GM21723 (cell line): ENCODE results near the gene GNAQ.

Source experiments
- ATAC-seq: cut with Tn5 transposase; IDR thresholded peaks from one replicate; pipeline ENCODE4 v1.9.1; 2021; ENCODE audit warnings: mild to moderate bottlenecking, moderate library complexity; ENCODE audit not compliant: unreplicated experiment

The GNAQ gene

DNA sequence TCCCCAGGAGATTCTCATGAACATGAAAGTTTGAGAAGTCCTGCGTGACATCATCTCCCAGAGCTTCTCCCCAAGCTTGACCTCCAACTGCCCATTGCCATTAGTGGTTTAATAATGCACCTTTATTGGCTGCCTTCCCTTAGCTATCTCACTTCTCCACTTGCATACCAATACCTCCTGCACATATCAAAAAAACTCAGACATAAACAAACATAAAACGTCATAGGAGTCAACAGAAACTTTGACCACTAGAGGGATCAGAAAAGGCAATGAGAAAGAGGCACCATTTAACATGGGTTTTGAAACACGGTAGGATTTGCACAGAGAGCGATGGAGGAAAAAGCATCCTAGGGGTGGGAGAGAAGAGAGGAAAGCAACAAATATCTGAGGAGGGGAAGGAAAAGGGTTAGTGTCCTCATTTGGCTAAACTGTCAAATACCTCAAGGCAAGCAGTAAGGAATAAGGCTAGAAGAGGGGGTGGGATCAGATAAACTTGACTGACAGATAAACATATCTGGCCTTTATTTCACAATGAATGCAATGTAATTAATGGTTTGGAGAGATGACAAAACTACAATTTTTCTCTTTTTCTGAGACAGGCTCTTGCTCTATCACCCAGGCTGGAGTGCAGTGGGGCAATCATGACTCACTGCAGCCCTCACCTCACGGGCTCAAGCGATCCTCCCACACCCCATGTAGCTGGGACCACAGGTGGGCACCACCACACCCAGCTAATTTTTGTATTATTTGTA, 27.0 kb downstream of the GNAQ start:
- no peak for ATAC-seq

GRCh38 chr9:78003730-78004129, 27.9 kb downstream of the GNAQ start:
- ATAC-seq: no peak

DNA sequence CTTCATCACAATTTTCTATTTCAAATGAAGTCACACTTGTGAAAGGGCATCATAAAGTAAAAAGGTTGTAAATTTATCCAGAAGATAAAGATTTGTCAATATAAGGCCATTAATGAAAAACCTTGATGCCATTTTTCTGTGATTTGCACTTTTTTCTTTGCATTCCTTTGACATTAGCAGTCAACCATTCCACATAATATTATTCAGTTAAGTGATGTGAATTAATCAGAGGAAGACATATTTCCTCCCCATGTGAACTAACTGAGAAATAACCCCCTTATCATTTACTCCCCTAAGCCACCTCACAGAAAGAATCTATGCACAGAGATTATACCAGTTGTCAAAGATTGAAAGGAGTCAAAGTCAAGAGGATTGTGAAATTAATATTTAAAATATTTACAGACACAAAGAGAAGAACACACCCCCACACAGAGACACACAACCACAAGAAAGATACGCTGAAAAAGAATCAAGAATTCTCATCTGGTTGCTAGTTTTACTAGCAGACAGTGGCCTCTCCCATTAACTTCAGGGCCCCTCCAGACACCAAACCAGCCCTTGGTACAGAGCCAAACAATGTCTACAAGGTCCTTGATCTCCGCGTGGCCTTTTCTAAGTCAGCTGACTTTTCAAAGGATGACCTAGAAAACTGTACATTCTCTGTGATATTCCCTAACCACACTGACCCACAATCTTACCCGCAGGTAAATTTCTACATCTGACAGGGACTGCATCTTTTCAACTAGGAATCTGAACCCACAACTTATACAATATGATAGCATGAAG, 29.5 kb downstream of the GNAQ start:
- no peak for ATAC-seq

DNA sequence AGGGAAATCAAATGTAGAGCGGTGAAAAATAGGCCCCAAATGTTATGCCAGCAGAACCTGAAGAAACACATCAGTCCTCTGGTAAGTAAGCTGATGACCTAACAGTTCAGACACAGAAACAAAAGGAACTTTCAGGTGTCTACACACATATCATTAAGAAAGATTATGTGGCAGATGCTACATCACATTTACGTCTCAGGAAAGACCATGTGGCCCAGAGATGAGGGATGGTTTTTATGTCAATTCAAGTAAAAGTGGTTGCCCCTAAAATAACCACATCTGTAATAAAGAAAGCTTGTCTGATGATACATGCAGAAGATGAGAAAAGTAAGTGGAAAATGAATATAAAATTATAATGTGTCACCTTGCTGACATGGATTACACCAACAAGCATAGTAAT, 31.4 kb downstream of the GNAQ start:
- no peak for ATAC-seq

DNA sequence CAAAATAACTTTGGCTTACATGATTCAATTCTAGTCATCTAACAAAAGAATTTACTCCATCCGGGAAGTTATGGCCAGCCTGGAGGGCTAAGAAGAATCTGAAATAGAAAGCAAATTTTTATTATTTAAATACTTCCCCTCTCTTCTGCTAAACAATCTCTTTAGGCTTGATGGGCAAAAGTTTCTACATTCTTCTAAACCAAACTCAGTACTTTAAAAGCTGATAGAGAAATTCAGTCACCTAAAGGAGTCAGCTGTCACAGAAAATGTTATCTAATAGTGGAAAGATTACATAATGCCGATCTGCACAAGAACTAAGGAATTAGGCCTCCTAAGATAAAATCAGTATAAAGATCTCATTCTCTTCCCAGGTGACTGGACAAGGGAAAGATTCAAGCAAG, 32.4 kb downstream of the GNAQ start:
- ATAC-seq: no peak

GRCh38 chr9:77997611-77998284, 33.9 kb downstream of the GNAQ start:
- ATAC-seq: no peak

DNA sequence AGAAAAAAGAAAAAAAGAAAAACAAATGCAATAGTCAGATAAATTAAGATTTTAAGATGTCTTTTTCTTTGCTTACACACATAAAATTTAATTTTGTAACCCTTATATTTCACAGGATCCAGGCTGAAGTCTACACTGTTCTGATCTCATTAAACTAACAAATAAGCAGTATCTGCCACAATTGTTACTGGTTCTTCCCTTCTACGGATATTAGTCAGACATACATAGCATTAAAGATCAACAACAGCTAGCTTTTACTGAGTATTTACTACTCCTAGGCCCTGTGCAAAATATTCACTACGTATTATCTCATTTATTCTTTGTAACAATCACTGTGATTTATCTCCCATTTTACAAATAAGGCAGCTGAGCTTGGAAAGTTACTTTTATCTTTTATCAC, 34.9 kb downstream of the GNAQ start:
- ATAC-seq: no peak

- no peak for ATAC-seq
These were observed 40.4 kb downstream of the GNAQ start for GRCh38 chr9:77991191-77991590.

DNA sequence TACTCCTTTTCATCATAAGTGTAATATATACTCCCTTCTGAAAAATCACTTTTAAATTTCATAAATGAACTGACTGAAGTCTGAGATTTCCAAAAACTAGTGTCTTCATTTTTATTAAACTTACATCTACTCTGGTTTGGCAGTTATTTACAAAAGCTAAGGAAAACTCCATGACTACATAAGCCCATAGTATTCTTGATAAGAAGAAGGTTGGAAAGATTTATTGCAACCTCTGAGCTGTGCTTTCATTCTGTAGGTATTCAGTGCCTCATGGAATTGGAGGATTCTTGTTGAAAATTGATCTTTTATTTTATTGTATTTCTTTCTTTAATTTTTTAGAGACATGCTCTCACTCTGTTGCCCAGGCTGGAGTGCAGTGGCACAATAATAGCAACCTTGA, 41.7 kb downstream of the GNAQ start:
- no peak for ATAC-seq

DNA sequence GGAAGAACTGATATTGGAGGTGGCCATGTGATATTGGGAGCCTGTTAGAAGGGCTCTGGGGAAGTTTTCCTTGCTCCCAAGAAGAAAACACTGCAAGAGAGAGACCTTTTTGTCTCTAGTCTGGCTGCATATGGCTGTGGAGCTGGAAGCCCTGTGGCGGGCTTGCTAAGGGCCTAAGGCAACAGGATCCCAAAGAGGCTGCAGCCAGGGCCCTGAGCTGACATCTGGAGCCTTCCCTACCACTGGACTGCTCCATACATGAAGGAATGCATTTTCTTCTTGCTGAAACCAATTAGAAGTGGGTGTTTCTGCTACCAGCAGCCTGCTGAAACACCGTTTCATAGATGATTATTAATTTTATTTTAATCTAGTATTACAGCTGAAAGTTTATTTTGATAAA, 42.2 kb downstream of the GNAQ start:
- no peak for ATAC-seq

GRCh38 chr9:77988630-77989029, 43.0 kb downstream of the GNAQ start:
- ATAC-seq: no peak

DNA sequence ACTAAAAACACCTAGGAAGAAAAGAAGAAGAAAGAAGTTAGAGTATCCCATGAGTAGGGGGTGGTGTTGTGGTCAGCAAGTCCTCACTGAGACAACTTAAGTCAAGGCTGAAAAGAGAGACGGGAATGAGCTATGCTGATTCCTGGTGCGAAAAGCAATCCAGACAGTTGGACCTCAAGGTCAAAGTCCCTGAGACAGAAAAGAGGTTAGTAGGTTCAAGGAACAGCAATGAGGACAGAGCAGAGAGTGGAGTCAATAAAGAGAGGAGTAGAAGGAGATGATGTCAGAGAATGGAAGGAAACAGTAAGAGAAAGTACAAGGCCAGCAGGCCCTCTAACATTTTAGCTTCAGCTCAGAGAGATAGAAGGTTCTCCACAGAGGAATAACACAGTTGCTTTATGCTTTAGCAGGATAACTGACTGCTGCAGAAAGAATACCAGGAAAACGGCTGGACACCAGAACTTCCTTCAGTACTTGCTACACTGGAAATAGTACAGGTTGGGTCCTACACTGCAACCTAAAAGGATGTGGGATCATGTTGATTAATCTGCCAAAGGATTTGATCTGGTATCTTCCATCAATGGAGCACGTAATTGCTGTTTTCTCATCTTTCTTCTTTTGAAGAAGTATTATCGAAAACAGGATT, 43.6 kb downstream of the GNAQ start:
- no peak for ATAC-seq

DNA sequence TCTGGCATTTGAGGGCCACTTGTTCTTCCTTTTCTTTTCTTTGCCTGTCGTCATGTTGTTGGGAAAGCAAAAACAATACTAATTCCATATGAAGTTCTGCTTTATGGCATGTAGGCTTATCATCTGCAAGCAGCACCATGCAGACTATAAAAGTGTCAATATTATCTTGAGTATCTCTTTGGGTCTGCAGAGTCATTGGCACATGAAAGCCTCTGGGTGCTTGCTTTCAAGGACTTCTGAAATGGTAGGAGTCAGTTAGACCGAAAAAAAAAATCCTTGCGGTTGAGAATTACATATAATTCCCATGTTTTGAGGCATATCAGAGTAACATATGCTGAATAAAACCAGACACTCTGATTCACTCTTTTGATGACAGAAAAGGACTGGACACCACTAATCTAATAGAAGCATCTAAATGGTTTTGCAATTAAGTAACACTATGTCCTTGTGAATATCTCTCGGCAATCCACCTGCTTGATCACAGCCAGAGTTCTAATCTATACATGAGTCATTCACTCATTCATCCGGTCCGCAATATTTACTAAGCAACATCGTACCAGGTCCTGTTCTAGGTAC, 44.4 kb downstream of the GNAQ start:
- no peak for ATAC-seq

DNA sequence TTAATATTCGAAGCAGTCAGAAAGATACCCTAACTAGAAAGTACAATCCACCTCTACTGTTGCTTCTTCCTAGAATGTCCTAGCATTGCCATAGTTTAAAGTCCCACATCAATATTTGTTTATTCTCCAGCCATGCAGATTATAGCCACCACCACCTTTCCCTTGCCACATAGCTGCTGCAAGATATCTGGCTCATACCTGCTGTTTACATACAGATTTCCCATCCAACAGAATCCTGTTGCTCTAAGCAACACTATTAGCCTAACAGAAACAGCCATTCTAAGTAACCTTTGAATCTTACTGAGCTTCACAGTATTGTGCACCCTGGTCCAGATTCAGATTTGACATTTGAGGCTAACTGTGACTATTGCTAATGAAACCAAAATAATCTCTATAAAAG, 45.6 kb downstream of the GNAQ start:
- ATAC-seq: no peak

GRCh38 chr9:77983320-77983662, 48.3 kb downstream of the GNAQ start:
- ATAC-seq: no peak

DNA sequence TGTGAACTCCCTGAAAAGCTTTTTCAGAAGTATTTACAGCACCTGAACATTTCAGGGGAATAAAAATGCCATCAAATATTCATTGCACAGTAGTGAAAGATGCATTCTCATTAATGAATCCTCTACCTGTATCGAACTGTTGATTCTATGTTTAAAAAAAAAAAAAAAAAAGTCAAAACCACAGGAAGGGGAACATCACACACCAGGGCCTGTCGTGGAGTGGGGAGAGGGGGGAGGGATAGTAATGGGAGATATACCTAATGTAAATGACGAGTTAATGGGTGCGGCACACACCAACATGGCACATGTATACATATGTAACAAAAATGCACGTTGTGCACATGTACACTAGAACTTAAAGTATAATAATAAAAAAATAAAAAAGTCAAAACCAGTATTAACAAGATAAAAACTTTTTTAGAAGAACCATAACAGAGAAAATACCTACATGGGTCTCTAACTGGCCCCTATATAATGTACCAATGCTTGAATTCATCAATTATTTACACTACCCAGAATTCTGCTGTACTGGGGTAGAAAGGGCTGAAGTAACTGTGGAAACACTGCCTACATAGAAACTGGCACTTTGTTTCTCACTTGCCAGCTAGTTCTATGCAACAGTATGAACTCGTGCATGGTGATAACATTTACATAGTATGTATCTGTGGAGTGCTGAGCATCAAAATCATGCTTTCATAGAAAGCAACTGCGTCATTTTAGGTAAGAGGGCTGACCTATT, 48.9 kb downstream of the GNAQ start:
- ATAC-seq: no peak

DNA sequence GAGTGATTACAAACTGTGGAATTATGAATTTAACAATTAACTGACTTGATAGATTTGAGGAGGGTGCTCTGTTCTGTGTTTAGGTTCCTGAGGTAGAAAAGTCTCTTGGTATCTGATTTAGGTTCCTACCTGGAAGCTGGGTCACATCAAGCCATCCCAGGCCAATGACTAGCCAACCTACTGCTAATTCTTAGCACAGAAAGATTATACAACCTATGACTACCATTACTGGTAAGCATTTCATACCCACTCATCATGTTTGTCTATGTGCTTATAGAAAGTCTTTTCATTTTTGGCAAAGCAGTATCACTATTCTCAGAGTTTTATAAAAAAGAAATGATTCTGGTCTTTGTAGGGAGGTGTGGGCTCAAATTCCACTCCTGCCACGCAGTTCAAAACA, 49.7 kb downstream of the GNAQ start:
- no peak for ATAC-seq

DNA sequence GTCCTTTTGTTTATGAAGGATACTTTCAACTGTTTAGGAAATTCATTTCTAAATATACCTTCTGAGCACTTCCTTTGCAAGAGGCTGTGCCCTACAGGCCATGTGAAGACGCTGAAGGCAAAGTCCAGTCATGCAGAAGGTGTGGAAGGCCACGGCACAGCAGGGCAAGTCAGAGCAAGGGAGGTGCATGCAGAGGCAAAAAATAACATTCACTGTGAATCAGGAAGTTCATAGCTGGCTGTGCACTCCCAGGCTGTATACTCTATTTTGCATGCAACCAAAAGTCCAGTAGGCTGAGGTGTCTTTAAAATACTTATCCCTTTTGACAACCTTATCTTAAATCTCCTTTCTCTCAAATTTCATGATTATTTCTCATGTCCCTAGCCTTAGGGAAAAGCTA, 50.3 kb downstream of the GNAQ start:
- no peak for ATAC-seq

GRCh38 chr9:77980622-77981021, 51.0 kb downstream of the GNAQ start:
- ATAC-seq: no peak

DNA sequence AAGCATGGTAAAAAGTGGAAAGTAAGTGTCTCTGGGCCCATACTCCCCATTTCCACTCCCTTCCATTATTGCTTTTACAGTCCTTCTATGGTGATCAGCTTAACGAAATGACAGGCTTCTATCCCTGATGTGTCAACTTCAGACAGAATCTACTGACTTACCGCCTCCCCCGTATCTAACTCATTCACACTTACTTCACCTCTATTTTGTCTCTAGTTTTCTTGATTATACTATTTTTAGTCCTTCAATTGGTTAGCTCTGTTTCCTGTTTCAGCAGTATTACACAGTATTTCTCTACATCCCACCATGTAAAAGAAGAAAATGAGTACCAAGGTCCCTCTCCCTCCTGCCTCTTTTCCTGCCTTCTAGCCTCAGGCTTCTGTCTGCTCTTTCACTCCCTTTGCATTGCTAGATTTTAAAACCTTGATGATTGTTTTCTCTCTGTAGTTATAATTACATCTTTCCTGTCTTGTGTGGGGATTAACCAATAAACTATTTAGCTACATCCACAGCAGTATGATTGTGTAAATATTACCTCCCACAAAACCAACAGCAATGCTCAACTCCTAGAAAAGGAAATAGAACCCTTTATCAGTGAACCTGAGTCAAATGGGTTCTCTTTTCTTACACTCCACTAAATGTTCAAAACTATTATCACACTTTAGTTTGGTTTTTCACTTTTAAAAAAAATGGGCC, 53.4 kb downstream of the GNAQ start:
- ATAC-seq: no peak
